ENCODE data around the gene FAM83B. TPM values are rescaled to one million over a fixed set of nuclear protein-coding genes. Genes with fewer than 3 reads are reported as not detected.
A peak's percentile ranks its signal among the peaks of the same experiment; 100 is the strongest.
"Not testable (repeated sequence)": the region's sequence is repeated elsewhere in the genome, so short reads cannot be mapped to it uniquely, and the experiment has no call there.

Gene FAM83B
- total and polyA plus RNA-seq, 8 donors = 0.46 to 7.3 (median 1.6) TPM

- intact Hi-C loops (cut with DNase I) = no loop called here
- no peak for DNase-seq
- WGBS, 2 donors = 20 to 25% methylated on average over 1 of the region's 1 CpG
- ATAC-seq = no peak
- no peak for FAIRE-seq
- no peak overlapping the region for H3K4me3 ChIP-seq
- H3K27ac ChIP-seq = no peak overlapping the region
- no peaks in the 10 kb centered on the region for H3K9me3 ChIP-seq
- no peaks in the 10 kb centered on the region for H3K4me1 ChIP-seq
- TF ChIP-seq CTCF (IDR thresholded peaks at IDR 0.05) = no peak
- no peaks in the 10 kb centered on the region for H3K36me3 ChIP-seq
- no peaks in the 10 kb centered on the region for H3K27me3 ChIP-seq
Observed at GRCh38 chr6:54881067-54881730, 34.6 kb downstream of the FAM83B start.

- ATAC-seq; H3K27me3 ChIP-seq; H3K4me3 ChIP-seq; intact Hi-C loops (cut with DNase I); FAIRE-seq; H3K9me3 ChIP-seq; DNase-seq; H3K36me3 ChIP-seq; H3K27ac ChIP-seq; H3K4me1 ChIP-seq: not testable (repeated sequence)
- 95% methylated on average over 3 of the region's 3 CpGs for WGBS, 2 donors
Observed at GRCh38 chr6:54881891-54882290, 35.3 kb downstream of the FAM83B start.

GRCh38 chr6:54886932-54887584 lies 40.5 kb downstream of the FAM83B start:
- Histone ChIP-seq H3K36me3 (no peaks in the 10 kb centered on the region), H3K27ac (no peak overlapping the region), H3K4me3 (no peak overlapping the region), H3K9me3 (no peaks in the 10 kb centered on the region), H3K4me1 (no peaks in the 10 kb centered on the region), H3K27me3 (peaks cover 0 to 4% (median 0%) of the 10 kb centered on the region in 4 donors)
- no peak for ATAC-seq
- FAIRE-seq = peak; percentile 90
- DNase-seq = no peak
- TF ChIP-seq CTCF (IDR thresholded peaks at IDR 0.05) = no peak
- 33 to 38% methylated on average over 4 of the region's 4 CpGs for WGBS, 2 donors
- intact Hi-C loops (cut with DNase I) = no loop called here

- no peak for TF ChIP-seq CTCF (IDR thresholded peaks at IDR 0.05)
- ATAC-seq = no peak
- Histone ChIP-seq H3K36me3 (no peaks in the 10 kb centered on the region), H3K27me3 (peaks cover 0 to 4% (median 0%) of the 10 kb centered on the region in 4 donors), H3K4me3 (no peak overlapping the region), H3K27ac (no peak overlapping the region), H3K4me1 (no peaks in the 10 kb centered on the region), H3K9me3 (no peaks in the 10 kb centered on the region)
- no peak for FAIRE-seq
- intact Hi-C loops (cut with DNase I) = no loop called here
- DNase-seq = no peak
- WGBS, 2 donors = 93 to 94% methylated on average over 1 of the region's 1 CpG
Observed at GRCh38 chr6:54891536-54891935, 45.0 kb downstream of the FAM83B start.

GRCh38 chr6:54892831-54893230 lies 46.3 kb downstream of the FAM83B start:
- H3K4me1 ChIP-seq = no peaks in the 10 kb centered on the region

More at GRCh38 chr6:54892831-54893230, 46.3 kb downstream of the FAM83B start:
- no peak for TF ChIP-seq CTCF (IDR thresholded peaks at IDR 0.05)
- Histone ChIP-seq H3K27ac (no peak overlapping the region), H3K4me3 (no peak overlapping the region), H3K27me3 (peaks cover 0 to 4% (median 0%) of the 10 kb centered on the region in 4 donors), H3K36me3 (no peaks in the 10 kb centered on the region), H3K9me3 (no peaks in the 10 kb centered on the region)
- FAIRE-seq (no peak), DNase-seq (no peak), ATAC-seq (no peak)
- WGBS, 2 donors = 94 to 97% methylated on average over 1 of the region's 1 CpG
- intact Hi-C loops (cut with DNase I) = no loop called here
